Suprapubic skin (tissue), 4 donors: Measurements from ENCODE around the gene NFKBIB. TPM values are rescaled to one million over a fixed set of nuclear protein-coding genes. Genes with fewer than 3 reads are reported as not detected.

ENCODE experiments used
- DNase-seq, 2 donors: peaks; one replicate each; pipeline ENCODE4 v3.0.0-alpha.2; 2019; ENCODE audit warnings: low spot score in 2 of 2
- H3K27ac ChIP-seq: fragments of 200-600 bp; sonication (generic); one replicate; pipeline ENCODE4 v1.5.1; 2019
- H3K27me3 ChIP-seq: fragments of 200-600 bp; sonication (generic); one replicate; pipeline ENCODE4 v1.5.1; 2019
- H3K36me3 ChIP-seq: fragments of 200-600 bp; sonication (generic); one replicate; pipeline ENCODE4 v1.5.1; 2019
- H3K4me1 ChIP-seq: fragments of 200-600 bp; sonication (generic); one replicate; pipeline ENCODE4 v1.5.1; 2019
- H3K4me3 ChIP-seq: fragments of 200-600 bp; sonication (generic); one replicate; pipeline ENCODE4 v1.5.1; 2019; ENCODE audit warnings: mild to moderate bottlenecking
- H3K9me3 ChIP-seq: fragments of 200-600 bp; sonication (generic); one replicate; pipeline ENCODE4 v1.5.1; 2019
- EP300 ChIP-seq: sonication (generic); formaldehyde crosslinking; IDR thresholded peaks from one replicate; pipeline ENCODE4 v1.6.1; 2017; ENCODE audit warnings: antibody characterized with exemption
- POLR2A ChIP-seq, 2 donors: fragments of 450-650 bp; IDR thresholded peaks; one replicate each; pipeline ENCODE4 v1.6.1; 2017; ENCODE audit warnings: antibody characterized with exemption in 2 of 2, mild to moderate bottlenecking in 2 of 2, moderate library complexity in 2 of 2
- POLR2AphosphoS5 ChIP-seq, 3 donors: sonication (generic); formaldehyde crosslinking; IDR thresholded peaks; one replicate each; pipeline ENCODE4 v1.6.1; 2017; ENCODE audit warnings: antibody characterized with exemption in 3 of 3
- WGBS: methylation state at CpG from one replicate; pipeline ENCODE4 v1.1.5; 2018; 5-methylcytosine and 5-hydroxymethylcytosine counted together
- total RNA-seq, 4 donors: library from RNA; depleted of rRNA; stranded (reverse); fragments of >200 nt; gene quantifications; one replicate each; pipeline ENCODE4 v1.1.0, GENCODE V29; 2016
- TF ChIP-seq, protein P1 (sequence below), 2 donors: fragments of 200-600 bp in 1 of 2; fragments of 450-650 bp in 1 of 2; sonication (generic) in 1 of 2; IDR thresholded peaks; one replicate each; pipeline ENCODE4 v1.5.1; 2016 to 2019; ENCODE audit warnings: antibody characterized with exemption in 2 of 2, mild to moderate bottlenecking in 1 of 2, moderate library complexity in 1 of 2

NFKBIB gene
- total RNA-seq, 4 donors from 2014 or later: 18.1 to 25.4 (median 21.1) TPM

DNA sequence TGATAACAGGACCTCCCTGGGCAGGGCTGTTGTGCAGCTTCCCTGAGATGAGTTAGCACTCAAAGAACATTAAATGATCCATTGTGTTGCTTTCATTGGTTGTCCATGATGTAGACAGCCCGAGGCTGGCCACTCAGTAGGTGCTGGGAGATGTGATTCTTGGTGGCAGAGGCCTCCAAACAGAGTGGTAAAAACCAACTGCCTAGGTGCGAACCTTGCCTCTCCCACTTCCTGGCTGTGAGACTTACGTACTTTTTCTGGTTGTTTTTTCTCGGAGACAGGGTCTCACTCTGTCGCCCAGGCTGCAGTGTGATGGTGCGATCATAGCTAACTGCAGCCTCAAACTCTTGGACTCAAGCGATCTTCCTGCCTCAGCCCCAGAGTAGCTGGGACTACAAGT lies 24.6 kb downstream of the NFKBIB start:
- no peak overlapping the region for H3K4me3 ChIP-seq
- no peak for DNase-seq
- WGBS: 97% methylated on average over 7 of the region's 7 CpGs
- H3K27me3 ChIP-seq: no peaks in the 10 kb centered on the region
- no peaks in the 10 kb centered on the region for H3K9me3 ChIP-seq
- H3K27ac ChIP-seq: no peak overlapping the region
- TF ChIP-seq EP300: no peak
- TF ChIP-seq POLR2A (IDR thresholded peaks at IDR 0.05): no peak
- TF ChIP-seq, protein P1, sequence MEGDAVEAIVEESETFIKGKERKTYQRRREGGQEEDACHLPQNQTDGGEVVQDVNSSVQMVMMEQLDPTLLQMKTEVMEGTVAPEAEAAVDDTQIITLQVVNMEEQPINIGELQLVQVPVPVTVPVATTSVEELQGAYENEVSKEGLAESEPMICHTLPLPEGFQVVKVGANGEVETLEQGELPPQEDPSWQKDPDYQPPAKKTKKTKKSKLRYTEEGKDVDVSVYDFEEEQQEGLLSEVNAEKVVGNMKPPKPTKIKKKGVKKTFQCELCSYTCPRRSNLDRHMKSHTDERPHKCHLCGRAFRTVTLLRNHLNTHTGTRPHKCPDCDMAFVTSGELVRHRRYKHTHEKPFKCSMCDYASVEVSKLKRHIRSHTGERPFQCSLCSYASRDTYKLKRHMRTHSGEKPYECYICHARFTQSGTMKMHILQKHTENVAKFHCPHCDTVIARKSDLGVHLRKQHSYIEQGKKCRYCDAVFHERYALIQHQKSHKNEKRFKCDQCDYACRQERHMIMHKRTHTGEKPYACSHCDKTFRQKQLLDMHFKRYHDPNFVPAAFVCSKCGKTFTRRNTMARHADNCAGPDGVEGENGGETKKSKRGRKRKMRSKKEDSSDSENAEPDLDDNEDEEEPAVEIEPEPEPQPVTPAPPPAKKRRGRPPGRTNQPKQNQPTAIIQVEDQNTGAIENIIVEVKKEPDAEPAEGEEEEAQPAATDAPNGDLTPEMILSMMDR (IDR thresholded peaks at IDR 0.05): no peak
- TF ChIP-seq POLR2AphosphoS5 (IDR thresholded peaks at IDR 0.05): no peak
- peaks cover 32% of the 10 kb centered on the region for H3K36me3 ChIP-seq
- H3K4me1 ChIP-seq: no peaks in the 10 kb centered on the region

DNA sequence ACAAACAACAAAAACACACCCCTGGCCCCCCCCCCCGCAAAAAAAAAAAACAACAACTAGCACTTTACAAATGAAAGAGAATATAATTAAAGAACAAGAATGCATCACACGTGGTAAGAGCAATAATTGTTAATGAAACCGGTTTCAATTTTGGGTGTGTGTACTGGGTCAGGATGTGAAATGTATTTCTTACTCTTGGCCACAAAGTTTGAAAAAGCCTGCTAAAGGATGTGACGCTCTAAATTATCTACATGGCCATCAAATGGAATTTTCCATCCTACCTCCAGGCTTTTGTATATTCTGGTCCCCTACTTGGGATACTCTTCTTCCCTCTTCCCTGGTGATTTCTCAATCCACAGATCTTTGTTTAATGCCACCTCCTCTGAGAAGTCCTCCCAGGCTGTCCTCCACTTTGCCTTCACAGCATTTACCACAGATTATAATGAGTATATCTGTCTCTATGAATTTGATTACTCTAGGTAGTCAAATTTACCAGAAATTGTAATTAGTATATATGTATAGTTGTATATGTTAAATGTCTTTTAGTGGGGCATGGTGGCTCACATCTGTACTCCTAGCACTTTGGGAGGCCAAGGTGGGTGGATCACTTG lies 28.7 kb downstream of the NFKBIB start:
- 68% methylated on average over 4 of the region's 4 CpGs for WGBS
- no peak overlapping the region for H3K27ac ChIP-seq

DNA sequence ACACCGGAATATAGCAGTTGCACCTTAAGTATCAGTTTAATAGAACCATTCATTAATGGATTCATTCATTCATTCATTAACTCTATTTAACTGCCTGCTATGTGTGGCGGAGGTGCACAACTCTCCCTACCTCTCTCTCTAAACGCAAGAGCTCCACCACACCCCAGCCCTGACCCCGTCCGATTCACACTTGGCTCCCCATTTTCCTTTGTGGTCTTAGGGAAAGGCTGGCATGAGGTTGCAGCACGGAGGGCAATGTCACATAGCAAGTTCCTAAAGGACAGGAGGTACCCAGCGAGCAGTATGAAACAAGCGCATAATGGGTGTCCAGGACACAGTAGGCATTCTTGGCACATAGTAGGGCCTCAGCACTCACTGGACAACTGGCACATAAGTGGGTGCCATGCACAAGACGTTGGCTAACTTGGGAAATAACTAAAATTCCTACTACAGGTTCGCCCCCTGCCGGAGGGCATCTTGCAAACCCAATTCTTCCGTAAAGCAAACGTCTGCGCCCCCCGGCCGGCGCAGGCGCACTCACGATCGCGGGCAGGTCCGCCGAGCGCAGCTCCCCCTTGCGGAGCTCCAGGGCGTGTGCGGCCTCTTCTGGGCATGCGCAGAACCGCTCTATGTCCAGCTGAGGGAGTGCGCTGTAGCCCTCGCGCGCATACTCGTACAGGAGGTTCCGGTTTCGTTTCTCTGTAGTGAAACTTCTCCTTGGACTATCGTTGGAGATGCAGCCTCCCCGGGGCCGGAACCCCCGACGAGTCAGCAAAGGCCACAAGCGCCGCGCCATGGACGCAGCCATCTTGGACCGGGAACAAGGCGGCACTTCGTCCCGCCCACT lies 30.4 kb downstream of the NFKBIB start, which contains the start of gene SARS2:
Gene SARS2, minus strand, starts transcription at position 835 of the 847 bp plus-strand sequence. Its CDS starts 27 bp downstream, at position 808.
- 10% methylated on average over 9 of the region's 49 CpGs for WGBS
- peaks cover 15% of the 10 kb centered on the region for H3K4me1 ChIP-seq
- H3K9me3 ChIP-seq: no peaks in the 10 kb centered on the region
- peak within 1 kb of the TSS; percentile 86 for H3K27ac ChIP-seq
- TF ChIP-seq POLR2A (IDR thresholded peaks at IDR 0.05) (no peak), EP300 (no peak), POLR2AphosphoS5 (IDR thresholded peaks at IDR 0.05) (peak in 2 of 3 donors; percentile 8 to 46)
- TF ChIP-seq, protein P1 (IDR thresholded peaks at IDR 0.05): peak; percentile 99 to 100
- peaks cover 25% of the 10 kb centered on the region for H3K36me3 ChIP-seq
- H3K27me3 ChIP-seq: no peaks in the 10 kb centered on the region
- peak; percentile 96 for DNase-seq
- peak within 1 kb of the TSS; percentile 72 for H3K4me3 ChIP-seq

More for the DNA sequence above, 28.7 kb downstream of the NFKBIB start:
- Histone ChIP-seq H3K36me3 (peaks cover 37% of the 10 kb centered on the region), H3K4me3 (no peak overlapping the region), H3K27me3 (no peaks in the 10 kb centered on the region), H3K4me1 (peaks cover 15% of the 10 kb centered on the region), H3K9me3 (no peaks in the 10 kb centered on the region)
- TF ChIP-seq POLR2A (IDR thresholded peaks at IDR 0.05): no peak
- TF ChIP-seq EP300: no peak
- no peak for TF ChIP-seq POLR2AphosphoS5 (IDR thresholded peaks at IDR 0.05)
- TF ChIP-seq, protein P1 (IDR thresholded peaks at IDR 0.05): no peak
- no peak for DNase-seq

DNA sequence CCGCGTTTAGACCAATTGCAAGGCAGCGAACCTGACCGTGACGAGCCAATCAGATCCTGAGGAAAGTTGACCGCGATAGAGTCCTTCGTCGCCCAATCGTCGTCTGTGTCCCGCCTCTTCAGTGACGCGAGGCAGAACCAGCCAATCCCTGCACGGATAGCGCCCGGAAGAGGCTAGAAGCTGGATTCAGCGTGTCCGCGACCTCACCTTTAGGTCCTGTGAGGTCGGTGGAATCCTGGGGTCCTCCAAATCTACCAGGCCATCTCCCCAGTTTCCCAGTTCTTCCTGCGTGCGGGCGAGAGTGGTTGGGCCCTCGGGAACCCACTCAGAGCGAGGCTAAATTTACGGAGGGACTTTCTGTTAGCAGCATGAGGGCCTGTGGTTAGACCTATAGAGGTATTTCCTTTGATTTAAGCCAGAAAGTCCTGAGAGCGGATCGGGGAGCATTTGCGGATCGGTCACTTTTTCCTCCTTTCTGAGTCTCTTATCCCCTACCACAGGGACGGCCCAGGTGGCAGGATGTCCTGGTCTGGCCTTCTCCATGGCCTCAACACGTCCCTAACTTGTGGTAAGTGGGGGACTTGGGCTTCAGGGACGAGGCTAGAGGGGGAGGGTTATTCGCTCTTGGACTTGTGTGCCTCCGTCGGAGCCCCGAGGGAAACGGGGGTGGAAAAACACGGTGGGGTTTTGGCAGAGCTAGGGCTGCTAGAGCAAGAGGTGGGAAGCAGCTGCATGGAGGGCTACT lies 31.2 kb downstream of the NFKBIB start, which contains the start of gene MRPS12:
Gene MRPS12, plus strand, starts transcription at position 169 of the 745 bp plus-strand sequence. Its CDS starts 351 bp downstream, at position 520.
- Histone ChIP-seq H3K27ac (peak within 1 kb of the TSS; percentile 86), H3K4me3 (peak within 1 kb of the TSS; percentile 72), H3K9me3 (no peaks in the 10 kb centered on the region), H3K36me3 (peaks cover 19% of the 10 kb centered on the region), H3K27me3 (no peaks in the 10 kb centered on the region), H3K4me1 (peaks cover 15% of the 10 kb centered on the region)
- TF ChIP-seq POLR2AphosphoS5 (IDR thresholded peaks at IDR 0.05) (peak in 1 of 3 donors; percentile 27), EP300 (no peak), POLR2A (IDR thresholded peaks at IDR 0.05) (peak in 1 of 2 donors; percentile 20)
- under 1% methylated on average over 19 of the region's 40 CpGs for WGBS
- peak; percentile 99 for DNase-seq

GRCh38 chr19:38931521-38931793 lies 31.7 kb downstream of the NFKBIB start:
- H3K4me3 ChIP-seq: peak overlapping the region; percentile 72
- H3K4me1 ChIP-seq: peaks cover 15% of the 10 kb centered on the region
- DNase-seq: no peak
- peak overlapping the region; percentile 86 for H3K27ac ChIP-seq
- H3K27me3 ChIP-seq: no peaks in the 10 kb centered on the region
- 48% methylated on average over 7 of the region's 8 CpGs for WGBS
- TF ChIP-seq POLR2A (IDR thresholded peaks at IDR 0.05) (no peak), EP300 (no peak), POLR2AphosphoS5 (IDR thresholded peaks at IDR 0.05) (no peak)
- TF ChIP-seq, protein P1 (IDR thresholded peaks at IDR 0.05): no peak
- H3K36me3 ChIP-seq: peaks cover 18% of the 10 kb centered on the region
- H3K9me3 ChIP-seq: no peaks in the 10 kb centered on the region
